ENCODE results near the gene BHLHE40. TPM values are rescaled to one million over a fixed set of nuclear protein-coding genes. Genes with fewer than 3 reads are reported as not detected.

Gene BHLHE40
- total and polyA plus RNA-seq, 2 experiments from 2014 or later, result 67.1 to 116 TPM

- no peaks in the 10 kb centered on the region for H3K4me1 ChIP-seq (ENCODE audit: insufficient read depth)
- TF ChIP-seq EZH2 (IDR thresholded peaks at IDR 0.05; ENCODE audit: borderline replicate concordance), result no peak
- no peak for TF ChIP-seq CTCF (IDR thresholded peaks at IDR 0.05; ENCODE audit: poor library complexity)
- TF ChIP-seq EZH2phosphoT487 (IDR thresholded peaks at IDR 0.05; ENCODE audit: low read depth, severe bottlenecking, unreplicated experiment), result no peak
- H3K9me2 ChIP-seq (replicated peaks; ENCODE audit: insufficient read depth), result no peaks in the 10 kb centered on the region
Measured at GRCh38 chr3:4947028-4947427, 32.2 kb upstream of the BHLHE40 start.

GRCh38 chr3:4948395-4948794 is 30.8 kb upstream of the BHLHE40 start:
- no peak overlapping the region for H2AFZ ChIP-seq
- no peaks in the 10 kb centered on the region for H4K20me1 ChIP-seq (ENCODE audit: insufficient read depth, poor library complexity, severe bottlenecking)
- no peaks in the 10 kb centered on the region for H3K36me3 ChIP-seq (replicated peaks; ENCODE audit: insufficient read depth, low read depth)
- H3K4me2 ChIP-seq, result no peak overlapping the region
- H3K27me3 ChIP-seq, result no peaks in the 10 kb centered on the region
- TF ChIP-seq EZH2phosphoT487 (IDR thresholded peaks at IDR 0.05; ENCODE audit: low read depth, severe bottlenecking, unreplicated experiment) (no peak), EZH2 (IDR thresholded peaks at IDR 0.05; ENCODE audit: borderline replicate concordance) (no peak), CTCF (IDR thresholded peaks at IDR 0.05; ENCODE audit: poor library complexity) (no peak)
- H3K9me3 ChIP-seq (ENCODE audit: low read depth), result no peaks in the 10 kb centered on the region
- WGBS (ENCODE audit: low lambda C conversion rate, missing lambda C conversion rate), result 68% methylated on average over 4 of the region's 4 CpGs
- no peak overlapping the region for H3K27ac ChIP-seq
- no peaks in the 10 kb centered on the region for H3K4me1 ChIP-seq (ENCODE audit: insufficient read depth)
- DNase-seq (ENCODE audit: low spot score), result no peak
- no peak overlapping the region for H3K4me3 ChIP-seq
- H3K79me2 ChIP-seq, result no peaks in the 10 kb centered on the region
- no peaks in the 10 kb centered on the region for H3K9me2 ChIP-seq (replicated peaks; ENCODE audit: insufficient read depth)

More at GRCh38 chr3:4947028-4947427, 32.2 kb upstream of the BHLHE40 start:
- 95% methylated on average over 5 of the region's 5 CpGs for WGBS (ENCODE audit: low lambda C conversion rate, missing lambda C conversion rate)
- no peak overlapping the region for H3K4me2 ChIP-seq
- H3K4me3 ChIP-seq, result no peak overlapping the region
- H4K20me1 ChIP-seq (ENCODE audit: insufficient read depth, poor library complexity, severe bottlenecking), result no peaks in the 10 kb centered on the region
- DNase-seq (ENCODE audit: low spot score), result no peak
- H3K27ac ChIP-seq, result no peak overlapping the region
- no peaks in the 10 kb centered on the region for H3K27me3 ChIP-seq
- H3K36me3 ChIP-seq (replicated peaks; ENCODE audit: insufficient read depth, low read depth), result no peaks in the 10 kb centered on the region
- no peaks in the 10 kb centered on the region for H3K9me3 ChIP-seq (ENCODE audit: low read depth)
- no peaks in the 10 kb centered on the region for H3K79me2 ChIP-seq
- H2AFZ ChIP-seq, result no peak overlapping the region

- DNase-seq (ENCODE audit: low spot score), result no peak
- no peak overlapping the region for H3K4me2 ChIP-seq
- H3K79me2 ChIP-seq, result no peaks in the 10 kb centered on the region
- H3K4me3 ChIP-seq, result no peak overlapping the region
- no peaks in the 10 kb centered on the region for H4K20me1 ChIP-seq (ENCODE audit: insufficient read depth, poor library complexity, severe bottlenecking)
- 94% methylated on average over 2 of the region's 2 CpGs for WGBS (ENCODE audit: low lambda C conversion rate, missing lambda C conversion rate)
- H3K27me3 ChIP-seq, result no peaks in the 10 kb centered on the region
- no peaks in the 10 kb centered on the region for H3K4me1 ChIP-seq (ENCODE audit: insufficient read depth)
- no peak overlapping the region for H2AFZ ChIP-seq
- TF ChIP-seq CTCF (IDR thresholded peaks at IDR 0.05; ENCODE audit: poor library complexity), result no peak
- no peak for TF ChIP-seq EZH2 (IDR thresholded peaks at IDR 0.05; ENCODE audit: borderline replicate concordance)
- no peak for TF ChIP-seq EZH2phosphoT487 (IDR thresholded peaks at IDR 0.05; ENCODE audit: low read depth, severe bottlenecking, unreplicated experiment)
- H3K9me3 ChIP-seq (ENCODE audit: low read depth), result no peaks in the 10 kb centered on the region
- H3K9me2 ChIP-seq (replicated peaks; ENCODE audit: insufficient read depth), result no peaks in the 10 kb centered on the region
- H3K27ac ChIP-seq, result no peak overlapping the region
- no peaks in the 10 kb centered on the region for H3K36me3 ChIP-seq (replicated peaks; ENCODE audit: insufficient read depth, low read depth)
Measured at GRCh38 chr3:4949004-4949403, 30.2 kb upstream of the BHLHE40 start.

DNA sequence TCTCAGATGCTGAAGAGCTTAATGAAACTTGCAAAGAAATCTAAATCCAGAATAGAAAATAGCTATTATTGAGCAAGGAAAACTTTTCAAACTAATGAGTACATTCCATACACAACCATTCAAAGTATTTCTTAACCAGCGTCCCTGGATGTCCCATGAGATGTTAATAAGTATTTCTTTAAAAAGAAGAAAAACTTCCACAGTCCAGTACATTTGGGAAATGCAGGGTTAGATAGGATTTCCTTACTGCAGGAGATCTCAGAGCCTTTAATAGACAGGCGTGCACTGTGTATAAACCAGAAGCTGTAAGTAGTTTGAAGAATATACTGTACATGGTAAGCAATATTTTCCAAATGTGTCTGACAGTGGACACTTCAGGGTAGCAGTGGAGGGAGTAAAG is 29.6 kb upstream of the BHLHE40 start:
- no peaks in the 10 kb centered on the region for H3K36me3 ChIP-seq (replicated peaks; ENCODE audit: insufficient read depth, low read depth)
- no peaks in the 10 kb centered on the region for H3K4me1 ChIP-seq (ENCODE audit: insufficient read depth)
- TF ChIP-seq CTCF (IDR thresholded peaks at IDR 0.05; ENCODE audit: poor library complexity), result no peak
- no peak for TF ChIP-seq EZH2 (IDR thresholded peaks at IDR 0.05; ENCODE audit: borderline replicate concordance)
- TF ChIP-seq EZH2phosphoT487 (IDR thresholded peaks at IDR 0.05; ENCODE audit: low read depth, severe bottlenecking, unreplicated experiment), result no peak
- no peaks in the 10 kb centered on the region for H3K9me2 ChIP-seq (replicated peaks; ENCODE audit: insufficient read depth)
- no peak overlapping the region for H3K4me3 ChIP-seq
- no peak overlapping the region for H3K4me2 ChIP-seq
- no peak overlapping the region for H3K27ac ChIP-seq
- no peaks in the 10 kb centered on the region for H3K27me3 ChIP-seq
- no peaks in the 10 kb centered on the region for H4K20me1 ChIP-seq (ENCODE audit: insufficient read depth, poor library complexity, severe bottlenecking)
- no peak overlapping the region for H2AFZ ChIP-seq
- 79% methylated on average over 2 of the region's 2 CpGs for WGBS (ENCODE audit: low lambda C conversion rate, missing lambda C conversion rate)
- DNase-seq (ENCODE audit: low spot score), result no peak
- H3K79me2 ChIP-seq, result no peaks in the 10 kb centered on the region
- H3K9me3 ChIP-seq (ENCODE audit: low read depth), result no peaks in the 10 kb centered on the region
